Suprapubic skin (tissue), 4 donors: ENCODE measurements around the gene CLCNKA.

Experiments used
- POLR2A ChIP-seq, 2 donors: fragments of 450-650 bp; IDR thresholded peaks; one replicate each; pipeline ENCODE4 v1.6.1; 2017; ENCODE audit warnings: antibody characterized with exemption in 2 of 2, mild to moderate bottlenecking in 2 of 2, moderate library complexity in 2 of 2
- POLR2AphosphoS5 ChIP-seq, 3 donors: sonication (generic); formaldehyde crosslinking; IDR thresholded peaks; one replicate each; pipeline ENCODE4 v1.6.1; 2017; ENCODE audit warnings: antibody characterized with exemption in 3 of 3

DNA sequence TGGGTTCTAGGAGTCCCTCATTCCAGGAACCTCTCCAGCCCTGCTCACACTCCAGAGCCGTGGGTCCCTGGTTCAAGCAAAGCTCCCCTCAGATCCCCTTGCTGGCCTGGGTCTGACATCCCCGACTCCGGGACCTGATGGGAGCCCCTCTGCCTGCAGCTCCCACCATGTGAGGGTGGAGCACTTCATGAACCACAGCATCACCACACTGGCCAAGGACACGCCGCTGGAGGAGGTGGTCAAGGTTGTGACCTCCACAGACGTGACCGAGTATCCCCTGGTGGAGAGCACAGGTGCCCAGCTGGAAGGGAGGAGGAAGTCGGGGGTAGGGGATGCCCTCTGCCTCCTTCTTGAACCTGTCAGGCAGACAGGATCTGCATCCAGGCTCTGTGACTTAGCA is 9.7 kb downstream of the CLCNKA start:
- TF ChIP-seq POLR2AphosphoS5 (IDR thresholded peaks at IDR 0.05), result no peak
- no peak for TF ChIP-seq POLR2A (IDR thresholded peaks at IDR 0.05)
